IPS-NIHi11 (cell line): ENCODE data around the gene EHBP1L1.

ENCODE experiments used
- DNase-seq: peaks from one replicate; pipeline ENCODE4 v3.0.0; 2012; ENCODE audit warnings: mixed read lengths, low spot score

Gene EHBP1L1

DNA sequence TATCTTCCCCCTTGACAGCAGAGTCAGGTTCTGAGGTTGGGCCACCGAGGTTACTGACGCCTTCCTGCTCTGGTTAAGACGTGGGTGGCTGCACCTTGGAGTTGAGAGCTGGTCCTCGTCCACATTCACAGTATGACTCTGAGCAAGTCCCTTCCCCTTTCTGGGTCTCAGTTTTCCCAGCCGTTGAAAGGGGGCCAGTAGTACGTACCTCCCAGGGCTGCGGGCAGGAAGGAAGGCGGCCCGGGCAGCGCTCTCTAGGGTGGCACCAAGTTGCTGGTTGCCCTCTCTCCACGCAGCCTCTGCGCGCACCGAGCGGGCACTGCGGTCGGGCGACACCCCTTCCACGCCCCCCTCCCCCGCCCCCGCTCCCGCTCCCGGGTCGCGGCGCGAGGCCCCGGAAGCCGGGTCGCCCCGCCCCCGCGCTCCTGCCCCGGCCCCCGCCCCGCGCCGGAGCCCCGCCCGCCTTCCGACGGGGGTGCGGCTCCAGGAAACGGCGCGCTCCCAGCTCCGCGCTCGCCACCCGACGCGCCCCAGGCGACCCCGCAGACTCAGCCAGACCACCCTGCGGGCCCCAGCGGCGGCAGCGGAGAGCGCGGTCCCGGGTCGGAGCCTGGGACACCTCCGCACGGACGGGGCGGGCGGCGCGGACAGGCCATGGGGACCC is at the start of gene EHBP1L1:
EHBP1L1 (plus strand) TSS at position 486 of the 664 bp plus-strand sequence. CDS start 250 bp downstream, outside the sequence.
- DNase-seq: peak; percentile 88

DNA sequence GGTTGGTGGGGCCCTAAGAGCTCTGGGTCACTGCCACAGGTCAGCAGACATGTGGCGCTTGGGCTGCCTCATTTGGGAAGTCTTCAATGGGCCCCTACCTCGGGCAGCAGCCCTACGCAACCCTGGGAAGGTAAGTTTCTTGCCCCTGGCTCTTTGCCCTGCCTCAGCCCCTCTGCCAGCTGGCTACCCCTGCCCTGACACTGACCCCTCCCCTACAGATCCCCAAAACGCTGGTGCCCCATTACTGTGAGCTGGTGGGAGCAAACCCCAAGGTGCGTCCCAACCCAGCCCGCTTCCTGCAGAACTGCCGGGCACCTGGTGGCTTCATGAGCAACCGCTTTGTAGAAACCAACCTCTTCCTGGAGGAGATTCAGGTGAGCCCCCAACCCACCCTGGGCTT is 49.1 kb upstream of the EHBP1L1 start:
- DNase-seq: no peak

DNA sequence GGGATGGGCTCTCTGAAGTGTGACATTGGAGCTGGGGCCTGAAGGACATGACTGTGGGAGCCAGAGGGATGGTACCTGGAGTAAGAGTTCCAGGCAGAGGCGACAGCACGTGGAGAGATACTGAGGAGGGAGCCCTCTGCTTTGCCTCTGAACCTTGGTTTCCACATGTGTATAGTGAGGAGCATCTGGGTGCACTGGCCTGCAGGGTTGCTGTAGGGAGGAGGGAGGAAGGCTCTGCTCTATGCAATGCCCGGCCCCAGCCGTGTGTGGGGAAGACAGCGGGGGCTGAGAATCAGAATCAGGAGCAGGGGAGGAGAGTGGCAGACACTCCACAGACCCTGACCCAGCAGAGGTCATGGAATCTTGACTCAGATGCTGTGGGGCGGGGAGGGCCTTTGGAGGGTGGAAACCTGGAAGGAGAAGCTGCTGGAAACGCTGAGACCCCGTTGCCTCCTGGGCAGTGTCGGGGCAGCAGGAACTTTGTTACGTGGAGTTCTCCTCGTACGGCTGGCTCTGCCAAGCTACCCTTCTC is 47.0 kb upstream of the EHBP1L1 start:
- no peak for DNase-seq

DNA sequence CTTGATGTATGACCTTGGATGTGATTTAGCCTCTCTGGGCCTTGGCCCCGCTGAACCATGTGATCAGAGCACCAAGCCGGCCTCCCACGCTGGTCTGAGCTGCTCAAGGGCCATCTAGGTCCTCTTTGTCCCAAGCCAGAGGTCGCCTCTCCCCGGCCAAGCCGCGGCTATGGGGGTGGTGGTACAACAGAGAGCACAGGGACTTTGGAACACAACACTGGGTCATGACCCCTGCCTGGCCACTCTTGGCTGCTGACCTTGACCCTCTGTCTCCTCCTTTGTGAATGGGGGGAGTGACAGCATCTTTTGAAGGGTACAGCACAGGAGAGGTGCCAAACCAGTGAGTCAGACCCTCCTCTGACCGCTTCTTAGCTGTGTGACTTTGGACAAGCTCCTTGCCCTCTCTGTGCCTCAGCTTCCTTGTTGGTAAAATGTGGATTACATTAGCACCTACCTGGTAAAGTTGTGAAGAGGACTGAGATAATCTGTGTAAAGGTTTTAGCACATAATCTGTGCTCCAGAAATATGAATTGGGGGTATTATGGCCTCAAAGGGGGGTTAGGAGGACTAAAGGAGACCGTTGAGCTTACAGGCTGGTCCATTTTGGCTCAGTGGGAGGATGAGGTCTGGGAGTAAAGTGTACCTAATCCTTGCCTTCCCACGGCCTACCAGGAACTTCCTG is 46.2 kb upstream of the EHBP1L1 start:
- no peak for DNase-seq

DNA sequence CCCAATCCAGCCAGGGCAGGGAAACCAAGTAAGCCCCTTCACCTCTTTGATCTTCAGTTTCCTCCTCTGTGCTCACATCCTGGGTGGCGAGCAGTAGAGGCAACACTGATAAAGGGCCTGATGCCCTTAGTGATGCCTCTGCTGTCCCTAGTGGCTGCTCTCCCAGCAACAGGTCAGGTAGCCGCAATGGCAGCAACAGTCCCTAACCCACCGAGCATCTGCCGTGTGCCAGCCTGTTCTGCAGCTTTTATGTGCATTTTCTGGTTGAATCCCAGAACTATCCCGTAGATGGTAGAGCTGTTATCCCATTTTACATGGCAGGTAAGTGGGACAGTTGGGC is 45.7 kb upstream of the EHBP1L1 start:
- DNase-seq: no peak

DNA sequence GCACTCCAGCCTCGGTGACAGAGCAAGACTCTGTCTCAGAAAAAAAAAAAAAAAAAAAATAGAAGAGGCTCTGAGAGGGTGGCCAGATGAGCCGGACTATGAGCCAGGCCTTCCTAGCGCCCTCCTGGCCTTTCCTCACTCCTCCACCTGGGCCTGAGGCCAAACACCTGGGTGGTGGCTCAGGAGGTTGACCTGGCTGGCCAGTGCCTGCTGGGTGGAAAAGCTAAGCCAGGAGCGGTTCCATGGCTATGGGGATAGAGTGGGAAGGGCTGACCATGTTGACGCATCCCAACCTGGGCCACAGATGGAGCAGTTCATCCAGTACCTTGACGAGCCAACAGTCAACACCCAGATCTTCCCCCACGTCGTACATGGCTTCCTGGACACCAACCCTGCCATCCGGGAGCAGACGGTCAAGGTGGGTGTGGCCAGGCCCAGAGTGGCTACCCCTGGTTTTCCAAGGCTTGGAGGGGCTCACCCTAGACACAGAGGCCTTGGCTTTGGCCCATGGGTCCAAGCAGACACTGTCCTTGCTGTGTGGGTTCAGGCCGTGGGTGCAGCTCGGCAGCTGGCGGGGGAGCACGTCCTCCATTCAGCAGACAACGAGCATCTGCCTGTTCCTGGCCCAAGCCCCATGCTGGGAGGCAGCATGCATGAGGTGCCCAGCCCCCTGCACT is 43.3 kb upstream of the EHBP1L1 start:
- no peak for DNase-seq

DNA sequence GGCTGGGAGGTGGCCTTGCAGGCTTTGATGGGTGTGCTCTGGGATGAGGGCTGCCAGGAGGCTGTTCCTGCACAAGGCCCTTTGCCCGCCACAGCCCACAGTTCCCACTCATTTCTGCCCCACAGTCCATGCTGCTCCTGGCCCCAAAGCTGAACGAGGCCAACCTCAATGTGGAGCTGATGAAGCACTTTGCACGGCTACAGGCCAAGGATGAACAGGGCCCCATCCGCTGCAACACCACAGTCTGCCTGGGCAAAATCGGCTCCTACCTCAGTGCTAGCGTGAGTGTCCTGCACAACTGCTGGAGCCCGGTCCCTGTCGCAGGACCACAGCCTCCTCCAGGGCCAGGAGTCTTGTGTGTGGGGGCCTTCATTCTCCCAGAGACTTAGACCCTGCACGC is 40.8 kb upstream of the EHBP1L1 start:
- no peak for DNase-seq

DNA sequence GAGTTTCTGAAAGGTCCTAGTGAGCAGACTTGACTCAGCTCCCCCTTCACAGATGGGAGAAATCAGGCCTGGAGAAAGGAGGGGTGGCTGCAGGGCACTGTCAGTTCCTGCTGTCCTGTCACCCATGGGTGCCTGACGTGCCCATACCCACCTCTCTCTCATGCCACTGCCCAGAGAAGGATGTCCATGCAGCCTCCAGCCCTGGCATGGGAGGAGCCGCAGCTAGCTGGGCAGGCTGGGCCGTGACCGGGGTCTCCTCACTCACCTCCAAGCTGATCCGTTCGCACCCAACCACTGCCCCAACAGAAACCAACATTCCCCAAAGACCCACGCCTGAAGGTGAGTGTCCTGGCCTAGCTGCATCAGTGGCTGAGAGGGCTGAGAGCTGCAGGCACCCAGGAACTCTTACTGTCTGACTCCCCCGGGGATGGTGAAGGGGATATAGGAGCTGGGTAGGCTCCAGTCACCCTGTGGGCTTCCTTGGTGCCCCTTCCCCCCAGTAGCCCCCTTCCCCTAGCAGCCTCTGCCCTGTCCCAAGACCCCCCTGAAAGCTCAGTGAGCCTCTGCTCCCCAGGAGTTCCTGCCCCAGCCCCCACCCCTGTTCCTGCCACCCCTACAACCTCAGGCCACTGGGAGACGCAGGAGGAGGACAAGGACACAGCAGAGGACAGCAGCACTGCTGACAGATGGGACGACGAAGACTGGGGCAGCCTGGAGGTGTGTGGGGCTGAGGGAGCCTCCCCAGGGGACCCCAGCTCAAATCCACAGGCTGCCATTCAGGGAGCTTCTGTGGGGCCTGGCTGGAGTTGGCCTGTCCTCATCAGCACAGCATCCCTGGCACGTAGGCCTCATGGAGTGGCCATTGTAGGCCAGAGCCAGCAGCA is 39.2 kb upstream of the EHBP1L1 start:
- DNase-seq: no peak

DNA sequence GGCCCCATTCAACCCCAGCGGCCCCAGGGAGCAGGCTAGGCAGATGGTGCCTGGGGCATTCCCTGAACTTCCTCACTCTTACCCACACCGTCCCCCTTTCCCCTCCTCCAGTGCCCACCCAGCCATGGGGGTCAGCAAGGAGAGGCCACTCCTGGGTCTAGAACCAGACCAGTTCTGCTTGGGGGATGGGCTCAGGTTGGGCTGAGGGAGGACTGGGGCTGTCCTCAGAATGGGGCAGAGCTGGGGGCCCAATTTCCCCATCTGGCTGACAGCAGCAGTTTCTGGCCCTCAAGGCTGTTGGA is 38.6 kb upstream of the EHBP1L1 start:
- no peak for DNase-seq

DNA sequence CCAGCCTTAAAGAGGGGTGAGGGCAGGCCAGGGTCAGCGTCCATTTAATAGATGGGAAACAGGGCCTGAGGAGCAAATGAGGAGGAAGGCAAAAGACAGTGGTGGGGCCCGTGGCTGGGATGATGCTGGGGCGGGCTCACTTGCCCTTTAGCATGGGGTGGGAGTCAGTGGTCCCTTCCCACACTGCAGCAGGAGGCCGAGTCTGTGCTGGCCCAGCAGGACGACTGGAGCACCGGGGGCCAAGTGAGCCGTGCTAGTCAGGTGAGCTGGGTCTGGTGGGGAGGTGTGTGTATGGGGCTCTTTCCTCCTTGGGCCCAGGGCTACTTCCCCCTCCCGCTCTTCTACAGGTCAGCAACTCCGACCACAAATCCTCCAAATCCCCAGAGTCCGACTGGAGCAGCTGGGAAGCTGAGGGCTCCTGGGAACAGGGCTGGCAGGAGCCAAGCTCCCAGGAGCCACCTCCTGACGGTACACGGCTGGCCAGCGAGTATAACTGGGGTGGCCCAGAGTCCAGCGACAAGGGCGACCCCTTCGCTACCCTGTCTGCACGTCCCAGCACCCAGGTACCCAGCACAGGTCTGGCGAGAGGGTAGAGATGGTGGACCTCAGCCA is 38.1 kb upstream of the EHBP1L1 start:
- no peak for DNase-seq

DNA sequence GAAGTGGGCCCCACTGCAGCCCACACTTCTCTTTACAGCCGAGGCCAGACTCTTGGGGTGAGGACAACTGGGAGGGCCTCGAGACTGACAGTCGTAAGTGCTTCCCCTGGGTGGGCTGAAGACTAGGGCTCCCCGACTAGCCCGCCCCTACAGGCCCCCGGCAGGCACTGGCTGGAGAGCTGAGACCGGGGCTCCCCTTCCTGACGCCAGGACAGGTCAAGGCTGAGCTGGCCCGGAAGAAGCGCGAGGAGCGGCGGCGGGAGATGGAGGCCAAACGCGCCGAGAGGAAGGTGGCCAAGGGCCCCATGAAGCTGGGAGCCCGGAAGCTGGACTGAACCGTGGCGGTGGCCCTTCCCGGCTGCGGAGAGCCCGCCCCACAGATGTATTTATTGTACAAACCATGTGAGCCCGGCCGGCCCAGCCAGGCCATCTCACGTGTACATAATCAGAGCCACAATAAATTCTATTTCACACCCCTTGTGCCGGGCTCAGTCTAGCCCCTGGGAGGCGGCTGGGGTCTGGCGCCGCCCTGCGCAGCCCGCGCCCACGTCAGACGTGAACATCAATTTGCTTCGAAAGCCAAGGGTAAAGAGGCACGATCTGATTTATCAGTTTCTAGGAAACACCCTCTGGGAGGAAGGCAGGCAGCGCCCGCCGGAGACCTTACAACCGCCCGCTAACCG is 37.5 kb upstream of the EHBP1L1 start:
- no peak for DNase-seq

DNA sequence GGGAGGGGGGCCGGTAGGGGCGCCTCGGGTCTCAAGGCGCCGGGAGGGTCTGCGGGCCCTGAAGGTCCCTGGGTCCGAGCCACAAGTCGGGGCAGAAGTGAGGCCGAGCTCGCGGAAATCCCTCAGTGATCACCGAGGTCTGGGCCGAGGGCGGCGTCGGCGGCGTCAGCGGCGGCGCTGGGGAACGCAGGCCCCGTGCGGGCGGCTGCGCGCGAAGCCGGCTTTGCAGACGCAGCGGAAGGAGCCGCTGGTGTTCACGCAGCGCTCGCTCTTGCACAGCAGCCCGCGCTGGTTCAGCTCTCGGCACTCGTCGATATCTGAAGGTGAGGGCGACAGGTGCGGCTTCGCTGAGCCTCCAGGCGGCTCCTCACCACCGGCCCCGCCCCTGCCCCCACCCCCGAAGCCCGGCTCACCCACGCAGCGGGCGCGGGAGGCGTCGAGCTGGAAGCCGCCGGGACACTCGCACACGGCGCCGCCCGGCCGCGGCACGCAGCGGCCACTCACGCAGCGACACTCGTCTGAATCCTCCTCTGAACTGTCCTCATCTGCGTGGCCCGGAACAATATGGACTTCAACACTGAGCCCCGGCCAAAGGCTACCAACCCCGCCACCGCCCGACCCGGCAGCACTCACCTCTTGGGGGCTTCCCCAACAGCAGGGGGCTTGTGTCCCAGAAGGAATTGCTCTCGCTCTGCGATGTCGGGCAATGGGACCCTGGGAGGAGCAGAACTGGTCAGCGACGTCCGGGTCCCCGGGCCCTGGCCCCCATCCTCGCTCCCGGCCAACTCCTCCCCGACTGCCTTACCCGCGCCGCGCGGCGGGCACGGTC is 36.7 kb upstream of the EHBP1L1 start:
- peak; percentile 83 for DNase-seq

DNA sequence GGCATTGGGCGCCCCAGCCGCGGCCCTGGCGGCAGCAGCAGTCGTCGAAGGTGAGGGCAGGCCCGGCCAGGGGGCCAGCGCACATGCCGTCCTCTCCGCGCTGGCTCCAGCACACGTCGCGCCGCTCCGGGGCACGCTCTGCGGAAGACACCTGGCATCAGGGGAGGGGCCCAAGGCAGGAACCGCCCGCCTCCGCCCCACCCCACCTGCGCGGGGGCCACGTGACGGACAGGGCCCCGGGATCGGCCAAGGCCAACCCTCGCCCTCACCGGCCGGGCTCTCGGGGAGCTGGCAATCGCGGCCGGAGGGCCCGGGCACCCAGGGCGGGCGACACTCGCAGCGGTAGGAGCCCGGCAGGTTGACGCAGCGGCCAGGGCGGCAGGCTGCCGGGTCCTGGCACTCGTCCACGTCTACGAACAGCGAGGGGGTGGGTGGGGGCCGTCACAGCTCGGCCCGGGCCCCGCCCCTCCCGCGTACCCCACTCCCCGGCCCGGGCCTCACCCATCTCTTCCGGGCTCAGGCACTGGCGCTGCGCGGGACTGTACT is 36.0 kb upstream of the EHBP1L1 start:
- peak; percentile 86 for DNase-seq

DNA sequence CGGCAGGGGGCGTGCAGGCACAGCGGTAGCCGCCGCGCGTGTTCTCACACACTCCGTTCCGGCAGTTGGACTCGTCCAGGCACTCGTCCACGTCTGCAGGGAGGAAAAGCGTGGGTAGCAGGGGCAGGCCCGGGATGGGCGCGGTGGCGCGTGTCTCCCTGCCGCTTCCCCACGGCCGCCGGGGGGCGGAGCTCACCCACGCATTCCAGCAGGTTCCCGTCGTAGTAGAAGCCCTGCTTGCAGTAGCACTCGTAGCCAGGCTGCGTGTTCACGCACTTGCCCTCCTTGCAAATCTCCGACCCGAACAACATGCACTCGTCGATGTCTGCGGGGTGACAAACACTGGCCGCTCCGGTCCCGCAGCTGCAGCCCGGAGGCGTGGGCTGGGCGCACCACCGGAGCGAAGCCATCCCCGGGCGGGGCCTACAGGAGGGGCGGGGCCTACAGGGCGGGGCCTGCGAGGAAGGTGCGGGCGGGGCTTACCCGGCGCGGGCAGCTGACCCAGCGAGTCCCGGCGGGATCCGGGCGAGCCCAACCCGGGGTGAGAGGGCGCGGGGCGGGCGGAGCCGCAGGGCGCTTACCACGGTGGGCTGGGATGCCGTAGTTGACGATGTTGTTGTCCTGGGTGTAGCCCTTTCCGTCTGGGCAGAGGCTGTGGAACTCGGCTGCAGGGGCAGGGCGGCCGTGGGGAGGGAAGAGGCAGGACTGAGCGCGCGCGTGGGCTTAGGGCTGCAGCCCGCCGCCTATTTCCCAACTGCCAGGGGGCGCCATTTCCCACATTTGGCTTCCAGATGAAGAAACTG is 35.4 kb upstream of the EHBP1L1 start:
- peak; percentile 99 for DNase-seq

DNA sequence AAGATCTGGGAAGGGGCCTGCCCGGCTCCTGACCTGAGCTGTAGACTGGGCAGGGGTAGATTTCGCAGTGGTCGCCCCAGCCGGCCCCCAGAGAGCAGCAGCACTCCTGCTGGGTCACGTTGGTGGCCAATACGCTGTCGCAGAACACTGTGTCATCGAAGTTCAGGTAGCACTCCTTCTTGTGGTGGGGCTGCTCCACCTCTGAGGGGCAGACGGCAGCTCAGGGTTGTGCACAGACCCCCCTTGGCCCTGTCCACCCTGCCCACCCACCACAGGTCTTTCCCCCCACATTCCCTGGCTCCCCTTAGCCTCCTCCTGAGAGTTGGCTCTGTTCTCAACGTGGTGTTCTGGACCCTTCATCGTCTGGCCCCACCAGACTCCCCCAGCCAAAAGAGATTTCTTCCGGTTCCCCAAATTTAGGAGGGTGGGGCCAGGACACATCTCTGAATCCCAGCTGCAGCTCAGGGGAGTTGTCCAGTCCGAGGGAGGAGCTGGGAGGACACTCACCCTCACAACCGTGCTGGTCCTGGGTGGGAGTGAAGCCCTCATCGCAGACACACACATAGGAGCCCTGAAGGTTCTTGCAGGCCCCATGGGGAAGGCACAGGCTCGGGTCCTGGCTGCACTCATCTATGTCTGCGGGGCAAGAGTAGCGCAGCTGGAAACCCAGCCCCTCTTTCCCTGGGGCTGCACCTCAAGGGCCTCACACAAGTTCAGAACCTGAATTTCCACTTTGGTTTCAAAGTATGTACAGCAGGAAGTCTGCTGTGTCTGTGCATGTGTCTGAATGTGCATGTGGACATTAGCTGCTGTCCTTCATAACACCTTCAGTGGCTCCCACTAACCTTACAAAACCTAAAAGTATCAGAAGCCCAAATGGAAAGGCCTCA is 34.5 kb upstream of the EHBP1L1 start:
- DNase-seq: no peak

DNA sequence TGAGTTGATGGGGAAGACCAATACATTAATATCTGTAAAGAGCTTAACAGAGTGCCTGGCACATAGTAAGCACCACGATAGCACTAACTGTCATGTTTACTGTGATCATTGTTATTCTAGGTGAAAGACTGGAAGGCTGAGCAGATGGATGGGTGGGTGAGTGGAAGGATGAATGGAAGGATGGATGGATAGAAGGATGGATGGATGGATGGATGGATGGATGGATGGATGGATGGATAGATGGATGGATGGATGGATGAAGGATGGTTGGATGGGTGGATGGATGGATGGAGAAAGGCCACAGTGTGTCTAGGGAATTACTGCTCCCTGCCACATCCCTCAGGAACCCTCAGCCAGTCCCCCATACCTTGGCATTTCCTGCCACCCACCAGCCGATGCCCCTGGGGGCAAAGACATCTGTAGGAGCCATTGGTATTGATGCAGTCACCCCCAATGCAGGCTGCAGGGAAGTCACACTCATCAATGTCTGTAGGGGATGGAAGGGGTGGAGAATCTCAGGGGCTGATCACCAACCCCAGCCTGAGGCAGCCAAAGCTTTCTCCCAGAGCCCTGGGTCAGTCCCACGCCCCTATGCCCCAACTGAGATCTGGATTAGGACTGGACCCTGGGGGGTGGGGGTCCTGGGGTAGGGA is 33.0 kb upstream of the EHBP1L1 start:
- no peak for DNase-seq

DNA sequence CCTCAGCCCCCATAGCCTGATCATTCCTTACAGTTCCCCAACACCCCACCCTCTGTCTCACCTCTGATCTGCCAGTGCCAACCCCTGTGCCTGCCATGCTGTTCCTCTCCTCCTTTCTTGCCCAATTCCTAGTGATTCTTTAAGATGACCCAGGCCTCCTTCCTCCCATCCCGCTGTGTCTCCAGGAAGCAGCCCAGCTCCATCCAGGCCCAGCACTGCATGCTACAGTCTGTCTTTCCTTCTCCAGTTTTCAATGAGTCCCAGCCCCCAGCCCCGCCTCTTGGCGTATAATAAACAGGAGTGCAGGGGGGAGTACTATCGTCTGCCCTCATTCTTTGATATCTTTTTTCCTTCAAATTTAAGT is 30.0 kb upstream of the EHBP1L1 start:
- DNase-seq: no peak
